Measurements from ENCODE around the gene ZBTB8B. TPM values are rescaled to one million over a fixed set of nuclear protein-coding genes. Genes with fewer than 3 reads are reported as not detected.
"Not testable (repeated sequence)": the region's sequence is repeated elsewhere in the genome, so short reads cannot be mapped to it uniquely, and the experiment has no call there.

Gene ZBTB8B
- total and polyA plus RNA-seq, 4 donors, result under 0.01 to 0.09 (median 0.03) TPM

DNA sequence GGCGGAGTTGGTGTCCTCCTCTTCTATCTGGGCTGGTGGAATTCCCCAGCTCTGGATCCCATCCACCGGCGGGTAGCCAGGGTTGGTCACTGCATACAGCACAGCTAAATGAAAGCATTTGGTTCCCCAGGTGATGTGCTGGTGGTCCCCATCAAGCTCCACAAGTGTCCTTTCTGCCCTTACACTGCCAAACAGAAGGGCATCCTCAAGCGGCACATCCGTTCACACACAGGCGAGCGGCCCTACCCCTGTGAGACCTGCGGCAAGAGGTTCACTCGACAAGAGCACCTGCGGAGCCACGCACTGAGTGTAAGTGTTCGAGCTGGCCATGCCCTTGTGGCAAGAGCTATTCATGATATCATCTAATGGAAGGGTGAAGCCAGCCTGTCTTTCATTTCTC, 15.9 kb downstream of the ZBTB8B start:
- H3K36me3 ChIP-seq (ENCODE audit: control insufficient read depth in 4 of 4, insufficient read depth in 4 of 4, low read length in 4 of 4), result no peaks in the 10 kb centered on the region
- no peak overlapping the region for H3K9ac ChIP-seq (ENCODE audit: insufficient read depth in 1 of 2, low read length in 2 of 2)
- H3K4me1 ChIP-seq (ENCODE audit: control insufficient read depth in 5 of 5, insufficient read depth in 5 of 5, low read length in 5 of 5), result no peaks in the 10 kb centered on the region
- TF ChIP-seq, protein P1, sequence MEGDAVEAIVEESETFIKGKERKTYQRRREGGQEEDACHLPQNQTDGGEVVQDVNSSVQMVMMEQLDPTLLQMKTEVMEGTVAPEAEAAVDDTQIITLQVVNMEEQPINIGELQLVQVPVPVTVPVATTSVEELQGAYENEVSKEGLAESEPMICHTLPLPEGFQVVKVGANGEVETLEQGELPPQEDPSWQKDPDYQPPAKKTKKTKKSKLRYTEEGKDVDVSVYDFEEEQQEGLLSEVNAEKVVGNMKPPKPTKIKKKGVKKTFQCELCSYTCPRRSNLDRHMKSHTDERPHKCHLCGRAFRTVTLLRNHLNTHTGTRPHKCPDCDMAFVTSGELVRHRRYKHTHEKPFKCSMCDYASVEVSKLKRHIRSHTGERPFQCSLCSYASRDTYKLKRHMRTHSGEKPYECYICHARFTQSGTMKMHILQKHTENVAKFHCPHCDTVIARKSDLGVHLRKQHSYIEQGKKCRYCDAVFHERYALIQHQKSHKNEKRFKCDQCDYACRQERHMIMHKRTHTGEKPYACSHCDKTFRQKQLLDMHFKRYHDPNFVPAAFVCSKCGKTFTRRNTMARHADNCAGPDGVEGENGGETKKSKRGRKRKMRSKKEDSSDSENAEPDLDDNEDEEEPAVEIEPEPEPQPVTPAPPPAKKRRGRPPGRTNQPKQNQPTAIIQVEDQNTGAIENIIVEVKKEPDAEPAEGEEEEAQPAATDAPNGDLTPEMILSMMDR (IDR thresholded peaks at IDR 0.05; ENCODE audit: control extremely low read depth, extremely low read depth), result no peak
- DNase-seq (no peak), ATAC-seq (ENCODE audit: insufficient read depth, low FRiP score) (no peak)
- H3K9me3 ChIP-seq (ENCODE audit: control insufficient read depth in 4 of 4, insufficient read depth in 3 of 4, low read length in 3 of 4), result peaks cover 0 to 2% (median 0%) of the 10 kb centered on the region in 4 donors
- no peaks in the 10 kb centered on the region for H3K27me3 ChIP-seq (ENCODE audit: control insufficient read depth in 3 of 3, insufficient read depth in 3 of 3, low read length in 2 of 3)
- no peak overlapping the region for H3K27ac ChIP-seq (ENCODE audit: low read depth in 1 of 2, low read length in 1 of 2)
- H3K4me3 ChIP-seq, result no peak overlapping the region
- 90 to 93% methylated on average over 12 of the region's 12 CpGs for WGBS, 2 donors

DNA sequence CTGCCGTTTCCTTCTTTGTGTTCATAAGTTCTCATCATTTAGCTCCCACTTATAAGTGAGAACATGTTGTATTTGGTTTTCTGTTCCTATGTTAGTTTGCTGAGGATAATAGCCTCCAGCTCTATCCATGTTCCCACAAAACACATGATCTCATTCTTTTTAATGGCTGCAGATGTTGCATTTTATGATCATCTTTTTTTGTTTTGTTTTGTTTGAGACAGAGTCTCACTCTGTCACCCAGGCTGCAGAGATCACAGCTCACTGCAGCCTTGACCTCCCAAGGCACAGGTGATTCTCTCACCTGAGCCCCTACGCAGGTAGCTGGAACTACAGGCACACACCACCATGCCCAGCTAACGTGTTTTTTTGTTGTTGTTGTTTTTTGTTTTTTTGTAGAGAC, 16.9 kb downstream of the ZBTB8B start:
- H3K4me1 ChIP-seq (ENCODE audit: control insufficient read depth in 5 of 5, insufficient read depth in 5 of 5, low read length in 5 of 5); DNase-seq; H3K9me3 ChIP-seq (ENCODE audit: control insufficient read depth in 4 of 4, insufficient read depth in 3 of 4, low read length in 3 of 4); H3K4me3 ChIP-seq; H3K27me3 ChIP-seq (ENCODE audit: control insufficient read depth in 3 of 3, insufficient read depth in 3 of 3, low read length in 2 of 3); H3K27ac ChIP-seq (ENCODE audit: low read depth in 1 of 2, low read length in 1 of 2); H3K9ac ChIP-seq (ENCODE audit: insufficient read depth in 1 of 2, low read length in 2 of 2); ATAC-seq (ENCODE audit: insufficient read depth, low FRiP score); H3K36me3 ChIP-seq (ENCODE audit: control insufficient read depth in 4 of 4, insufficient read depth in 4 of 4, low read length in 4 of 4): not testable (repeated sequence)
- 92 to 95% methylated on average over 3 of the region's 3 CpGs for WGBS, 2 donors

DNA sequence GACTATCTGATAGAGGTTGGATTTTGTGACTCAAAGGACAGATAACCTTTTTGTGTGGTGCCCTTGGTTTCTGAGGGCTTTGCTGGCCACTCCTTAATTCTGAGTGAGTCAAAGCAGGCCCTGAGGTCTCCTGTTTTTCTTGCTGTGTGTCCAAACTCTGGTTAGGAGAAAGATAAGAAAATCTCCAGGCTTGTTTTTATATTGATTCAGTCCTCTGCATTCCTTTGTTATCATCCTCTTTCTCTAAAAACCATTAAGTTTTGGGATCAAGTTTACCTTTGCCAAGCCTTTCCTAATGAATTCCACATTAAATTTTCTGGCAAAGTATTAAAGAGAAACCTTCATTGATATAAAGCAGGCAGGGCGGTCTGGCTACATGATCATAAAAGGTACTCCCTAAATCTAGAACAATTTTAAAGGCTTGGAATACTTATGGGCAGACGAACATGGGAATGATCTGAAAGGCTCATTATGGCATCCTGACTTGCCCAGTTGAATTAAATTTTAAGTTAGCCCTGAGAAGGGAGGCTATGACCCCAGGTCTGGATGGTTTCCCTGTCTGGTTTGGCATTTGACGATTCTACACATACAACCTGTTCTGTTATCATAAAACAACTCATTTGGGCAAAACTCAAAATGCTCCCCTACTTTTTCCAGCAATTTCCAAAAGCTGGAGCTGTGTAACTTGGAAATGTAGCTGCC, 20.8 kb downstream of the ZBTB8B start:
- Histone ChIP-seq H3K9ac (ENCODE audit: insufficient read depth in 1 of 2, low read length in 2 of 2) (no peak overlapping the region), H3K4me3 (no peak overlapping the region), H3K9me3 (ENCODE audit: control insufficient read depth in 4 of 4, insufficient read depth in 3 of 4, low read length in 3 of 4) (peaks cover 0 to 2% (median 0%) of the 10 kb centered on the region in 4 donors), H3K36me3 (ENCODE audit: control insufficient read depth in 4 of 4, insufficient read depth in 4 of 4, low read length in 4 of 4) (no peaks in the 10 kb centered on the region), H3K27ac (ENCODE audit: low read depth in 1 of 2, low read length in 1 of 2) (no peak overlapping the region), H3K27me3 (ENCODE audit: control insufficient read depth in 3 of 3, insufficient read depth in 3 of 3, low read length in 2 of 3) (no peaks in the 10 kb centered on the region), H3K4me1 (ENCODE audit: control insufficient read depth in 5 of 5, insufficient read depth in 5 of 5, low read length in 5 of 5) (no peaks in the 10 kb centered on the region)
- 85 to 94% methylated on average over 3 of the region's 3 CpGs for WGBS, 2 donors
- ATAC-seq (ENCODE audit: insufficient read depth, low FRiP score) (no peak), DNase-seq (no peak)
- TF ChIP-seq, protein P1 (IDR thresholded peaks at IDR 0.05; ENCODE audit: control extremely low read depth, extremely low read depth), result no peak

DNA sequence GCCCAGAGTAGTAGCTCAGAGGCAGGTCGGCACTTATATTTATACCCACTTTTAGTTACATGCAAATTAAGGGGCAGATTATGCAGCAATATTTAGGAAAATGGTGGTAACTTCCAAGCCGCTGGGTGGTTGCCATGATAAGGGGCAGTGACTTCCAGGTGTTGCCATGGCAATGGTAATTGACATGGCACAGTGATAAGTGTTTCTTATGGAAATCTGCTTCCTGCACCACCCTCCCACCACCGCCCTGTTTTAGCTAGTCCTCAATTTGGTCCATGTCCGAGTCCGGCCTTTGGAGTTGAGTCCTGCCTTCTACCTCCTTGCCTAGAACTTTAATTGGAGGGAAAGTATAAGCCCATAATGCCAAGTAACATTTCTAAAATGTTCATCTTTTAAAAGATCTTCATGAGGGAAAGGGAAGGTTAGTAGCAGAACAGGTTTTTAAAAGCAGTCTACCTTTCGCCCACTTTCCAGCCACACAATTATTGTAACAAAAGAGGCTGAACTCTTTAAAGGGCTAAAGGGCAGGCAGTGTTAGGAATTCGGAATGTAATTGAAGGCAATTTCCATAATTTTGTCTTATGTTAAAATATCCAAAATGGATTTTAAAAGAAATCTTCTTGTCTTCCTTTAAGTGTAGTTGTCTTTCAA, 21.7 kb downstream of the ZBTB8B start:
- H3K9ac ChIP-seq (ENCODE audit: insufficient read depth in 1 of 2, low read length in 2 of 2), result no peak overlapping the region
- TF ChIP-seq, protein P1 (IDR thresholded peaks at IDR 0.05; ENCODE audit: control extremely low read depth, extremely low read depth), result no peak
- peaks cover 0 to 2% (median 0%) of the 10 kb centered on the region in 4 donors for H3K9me3 ChIP-seq (ENCODE audit: control insufficient read depth in 4 of 4, insufficient read depth in 3 of 4, low read length in 3 of 4)
- DNase-seq, result no peak
- no peak overlapping the region for H3K4me3 ChIP-seq
- ATAC-seq (ENCODE audit: insufficient read depth, low FRiP score), result no peak
- H3K4me1 ChIP-seq (ENCODE audit: control insufficient read depth in 5 of 5, insufficient read depth in 5 of 5, low read length in 5 of 5), result no peaks in the 10 kb centered on the region
- no peaks in the 10 kb centered on the region for H3K36me3 ChIP-seq (ENCODE audit: control insufficient read depth in 4 of 4, insufficient read depth in 4 of 4, low read length in 4 of 4)
- H3K27ac ChIP-seq (ENCODE audit: low read depth in 1 of 2, low read length in 1 of 2), result no peak overlapping the region
- H3K27me3 ChIP-seq (ENCODE audit: control insufficient read depth in 3 of 3, insufficient read depth in 3 of 3, low read length in 2 of 3), result no peaks in the 10 kb centered on the region
- 89 to 92% methylated on average over 7 of the region's 7 CpGs for WGBS, 2 donors

Data from lung (tissue), 12 donors.